Smooth muscle cell (in vitro differentiated cells): ENCODE results near the gene DIP2C. TPM values are rescaled to one million over a fixed set of nuclear protein-coding genes. Genes with fewer than 3 reads are reported as not detected.

Experiments
- DNase-seq: peaks from one replicate; lab custom pipeline; 2025; ENCODE audit not compliant: unreplicated experiment; lab: John Stamatoyannopoulos, UW
- H2AFZ ChIP-seq: fragments of 200-600 bp; sonication (generic); 2 replicates; pipeline ENCODE4 v1.6.0; 2016; ENCODE audit warnings: antibody characterized with exemption, low read depth, mild to moderate bottlenecking
- H3F3A ChIP-seq: fragments of 200-600 bp; sonication (generic); 2 replicates; pipeline ENCODE4 v1.6.0; 2017; ENCODE audit warnings: antibody characterized with exemption, low read depth
- H3K27ac ChIP-seq: fragments of 200-600 bp; sonication (generic); 2 replicates; pipeline ENCODE4 v1.5.1; 2016; ENCODE audit warnings: low read depth, mild to moderate bottlenecking
- H3K27me3 ChIP-seq: fragments of 200-600 bp; sonication (generic); 2 replicates; pipeline ENCODE4 v1.6.1; 2016; ENCODE audit warnings: low read depth, mild to moderate bottlenecking
- H3K36me3 ChIP-seq: fragments of 200-600 bp; sonication (generic); 2 replicates; pipeline ENCODE4 v1.5.1; 2016; ENCODE audit warnings: low read depth
- H3K4me1 ChIP-seq: fragments of 200-600 bp; sonication (generic); 2 replicates; pipeline ENCODE4 v1.5.1; 2016; ENCODE audit warnings: low read depth
- H3K4me2 ChIP-seq: fragments of 200-600 bp; sonication (generic); 2 replicates; pipeline ENCODE4 v1.6.0; 2016; ENCODE audit warnings: mild to moderate bottlenecking
- H3K4me3 ChIP-seq: fragments of 200-600 bp; sonication (generic); 2 replicates; pipeline ENCODE4 v1.5.1; 2016; ENCODE audit warnings: mild to moderate bottlenecking
- H3K79me2 ChIP-seq: fragments of 200-600 bp; sonication (generic); 2 replicates; pipeline ENCODE4 v1.6.0; 2016; ENCODE audit warnings: low read depth, mild to moderate bottlenecking
- H3K9ac ChIP-seq: fragments of 200-600 bp; sonication (generic); 2 replicates; pipeline ENCODE4 v1.6.0; 2016; ENCODE audit warnings: low read depth
- H3K9me3 ChIP-seq: fragments of 200-600 bp; sonication (generic); replicated peaks from 2 replicates; pipeline ENCODE4 v1.5.1; 2016; ENCODE audit warnings: low read depth
- H4K20me1 ChIP-seq: fragments of 200-600 bp; sonication (generic); 2 replicates; pipeline ENCODE4 v1.6.0; 2016; ENCODE audit warnings: low read depth
- WGBS: methylation state at CpG from one replicate; pipeline ENCODE4 v1.1.7; 2016; ENCODE audit warnings: low lambda C conversion rate; 5-methylcytosine and 5-hydroxymethylcytosine counted together
- polyA plus RNA-seq: library from polyadenylated mRNA; unstranded; fragments of >200 nt; fragmentation: Nextera tagmentation; extraction: Ambion mirVana; gene quantifications from 2 replicates; pipeline ENCODE4 v1.2.1, GENCODE V29; 2016
- total RNA-seq: library from RNA; depleted of rRNA; stranded (reverse); fragments of >200 nt; gene quantifications from 2 replicates; pipeline ENCODE4 v1.2.3, GENCODE V29; 2014
- TF ChIP-seq, protein P1 (sequence below): fragments of 200-600 bp; sonication (generic); IDR thresholded peaks from 2 replicates; pipeline ENCODE4 v1.5.1; 2017; ENCODE audit warnings: borderline replicate concordance, mild to moderate bottlenecking, antibody characterized with exemption; ENCODE audit not compliant: insufficient read depth, poor library complexity, severe bottlenecking

Gene DIP2C
- total and polyA plus RNA-seq, 2 experiments from 2014 or later: 14.9 to 15.3 TPM

DNA sequence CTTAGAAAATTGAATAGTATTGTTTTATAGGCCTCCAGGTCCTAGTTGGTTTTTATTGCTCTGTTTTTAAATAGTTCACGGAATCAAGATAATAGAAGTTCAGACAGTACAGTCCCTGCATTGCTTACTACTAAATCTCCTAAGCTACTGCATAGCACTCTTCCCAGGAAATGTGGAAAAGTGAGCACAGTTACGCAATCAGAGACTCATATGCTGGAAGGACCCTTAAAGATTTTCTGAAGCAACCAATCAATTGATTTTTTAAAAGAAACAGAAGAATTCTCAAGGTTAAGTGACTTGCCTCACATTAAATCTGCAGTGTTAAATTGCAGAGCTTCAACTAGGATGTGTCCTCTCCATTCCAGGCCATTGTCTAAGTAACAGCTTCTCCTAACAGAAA lies 23.1 kb upstream of the DIP2C start:
- Histone ChIP-seq H3K27ac (no peak overlapping the region), H2AFZ (no peak overlapping the region), H3F3A (no peaks in the 10 kb centered on the region), H3K4me3 (no peak overlapping the region), H3K36me3 (no peaks in the 10 kb centered on the region), H3K4me1 (no peaks in the 10 kb centered on the region), H3K4me2 (no peak overlapping the region), H4K20me1 (no peaks in the 10 kb centered on the region), H3K9me3 (no peaks in the 10 kb centered on the region), H3K79me2 (no peaks in the 10 kb centered on the region), H3K9ac (no peak overlapping the region), H3K27me3 (no peaks in the 10 kb centered on the region)
- WGBS: 69% methylated on average over 2 of the region's 2 CpGs
- DNase-seq: no peak
- TF ChIP-seq, protein P1, sequence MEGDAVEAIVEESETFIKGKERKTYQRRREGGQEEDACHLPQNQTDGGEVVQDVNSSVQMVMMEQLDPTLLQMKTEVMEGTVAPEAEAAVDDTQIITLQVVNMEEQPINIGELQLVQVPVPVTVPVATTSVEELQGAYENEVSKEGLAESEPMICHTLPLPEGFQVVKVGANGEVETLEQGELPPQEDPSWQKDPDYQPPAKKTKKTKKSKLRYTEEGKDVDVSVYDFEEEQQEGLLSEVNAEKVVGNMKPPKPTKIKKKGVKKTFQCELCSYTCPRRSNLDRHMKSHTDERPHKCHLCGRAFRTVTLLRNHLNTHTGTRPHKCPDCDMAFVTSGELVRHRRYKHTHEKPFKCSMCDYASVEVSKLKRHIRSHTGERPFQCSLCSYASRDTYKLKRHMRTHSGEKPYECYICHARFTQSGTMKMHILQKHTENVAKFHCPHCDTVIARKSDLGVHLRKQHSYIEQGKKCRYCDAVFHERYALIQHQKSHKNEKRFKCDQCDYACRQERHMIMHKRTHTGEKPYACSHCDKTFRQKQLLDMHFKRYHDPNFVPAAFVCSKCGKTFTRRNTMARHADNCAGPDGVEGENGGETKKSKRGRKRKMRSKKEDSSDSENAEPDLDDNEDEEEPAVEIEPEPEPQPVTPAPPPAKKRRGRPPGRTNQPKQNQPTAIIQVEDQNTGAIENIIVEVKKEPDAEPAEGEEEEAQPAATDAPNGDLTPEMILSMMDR: no peak

DNA sequence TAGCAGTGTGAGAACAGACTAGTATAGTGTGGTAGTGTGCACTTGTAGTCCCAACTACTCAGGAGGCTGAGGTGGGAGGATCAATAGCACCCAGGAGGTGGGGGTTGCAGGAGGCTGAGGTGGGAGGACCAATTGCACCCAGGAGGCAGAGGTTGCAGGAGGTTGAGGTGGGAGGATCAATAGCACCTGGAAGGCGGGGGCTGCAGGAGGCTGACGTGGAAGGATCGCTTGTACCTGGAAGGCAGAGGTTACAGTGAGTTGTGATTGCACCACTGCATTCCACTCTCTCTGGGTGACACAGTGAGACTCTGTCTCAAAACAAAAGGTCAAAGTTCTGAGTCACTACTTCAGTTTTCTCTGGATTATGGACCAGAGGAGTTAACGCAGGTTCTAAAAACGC lies 22.6 kb upstream of the DIP2C start:
- H3K4me2 ChIP-seq: no peak overlapping the region
- no peak for DNase-seq
- H3K9me3 ChIP-seq: no peaks in the 10 kb centered on the region
- no peak overlapping the region for H3K27ac ChIP-seq
- H2AFZ ChIP-seq: no peak overlapping the region
- no peak overlapping the region for H3K9ac ChIP-seq
- no peaks in the 10 kb centered on the region for H3K4me1 ChIP-seq
- H3K4me3 ChIP-seq: no peak overlapping the region
- 55% methylated on average over 5 of the region's 5 CpGs for WGBS
- no peaks in the 10 kb centered on the region for H3K79me2 ChIP-seq
- TF ChIP-seq, protein P1: no peak
- H4K20me1 ChIP-seq: no peaks in the 10 kb centered on the region
- no peaks in the 10 kb centered on the region for H3F3A ChIP-seq
- H3K27me3 ChIP-seq: no peaks in the 10 kb centered on the region
- H3K36me3 ChIP-seq: no peaks in the 10 kb centered on the region

DNA sequence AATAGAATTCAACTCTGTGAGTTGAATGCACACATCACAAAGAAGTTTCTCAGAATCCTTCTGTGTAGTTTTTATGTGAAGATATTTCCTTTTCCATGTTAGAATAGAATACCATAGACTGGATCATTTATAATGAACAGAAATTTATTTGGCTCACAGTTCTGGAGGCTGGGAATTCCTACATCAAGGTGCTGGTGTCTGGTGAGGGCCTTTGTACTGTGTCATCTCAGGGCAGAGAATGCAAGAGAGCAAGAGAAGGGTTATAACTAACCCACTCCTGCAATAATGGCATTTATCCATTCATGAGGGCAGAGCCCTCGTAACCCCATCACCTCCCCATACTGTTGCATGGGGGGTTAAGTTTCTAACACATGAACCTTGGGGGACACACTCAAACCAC lies 18.4 kb upstream of the DIP2C start:
- Histone ChIP-seq H3K9me3 (no peaks in the 10 kb centered on the region), H3K27ac (no peak overlapping the region), H3F3A (no peaks in the 10 kb centered on the region), H3K9ac (no peak overlapping the region), H2AFZ (no peak overlapping the region), H3K4me3 (no peak overlapping the region), H3K27me3 (peaks cover 1% of the 10 kb centered on the region), H4K20me1 (no peaks in the 10 kb centered on the region), H3K79me2 (no peaks in the 10 kb centered on the region), H3K4me2 (no peak overlapping the region), H3K4me1 (no peaks in the 10 kb centered on the region), H3K36me3 (no peaks in the 10 kb centered on the region)
- TF ChIP-seq, protein P1: no peak
- no peak for DNase-seq
- 100% methylated on average over 1 of the region's 1 CpG for WGBS

DNA sequence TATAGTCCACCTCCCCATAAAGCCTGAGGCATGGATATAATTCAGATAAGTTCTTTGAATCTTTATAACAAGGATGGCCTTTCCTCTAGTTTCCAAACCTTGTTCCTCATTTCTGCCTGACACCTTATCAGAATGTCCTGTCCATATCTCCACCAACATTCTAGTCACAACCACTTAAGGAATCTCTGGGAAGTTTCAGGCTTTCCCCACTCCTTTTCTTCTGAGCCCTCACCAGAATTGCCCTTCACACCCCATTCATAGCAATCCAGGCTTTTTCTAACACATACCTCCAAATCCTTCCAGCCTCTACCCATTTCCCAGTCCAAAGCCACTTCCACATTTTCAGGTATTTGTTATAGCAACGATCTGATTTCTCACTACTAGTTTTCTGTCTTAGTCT lies 18.0 kb upstream of the DIP2C start:
- DNase-seq: no peak
- Histone ChIP-seq H2AFZ (no peak overlapping the region), H3K36me3 (no peaks in the 10 kb centered on the region), H3K4me1 (no peaks in the 10 kb centered on the region), H3K4me3 (no peak overlapping the region), H3F3A (no peaks in the 10 kb centered on the region), H3K9ac (no peak overlapping the region), H3K27me3 (peaks cover 4% of the 10 kb centered on the region), H4K20me1 (no peaks in the 10 kb centered on the region), H3K27ac (no peak overlapping the region), H3K4me2 (no peak overlapping the region), H3K9me3 (no peaks in the 10 kb centered on the region), H3K79me2 (no peaks in the 10 kb centered on the region)
- TF ChIP-seq, protein P1: no peak
- WGBS: 88% methylated on average over 1 of the region's 1 CpG
